NCI-H187 (cell line): ENCODE results near the gene KLHL9.
"Not testable (repeated sequence)": the region's sequence is repeated elsewhere in the genome, so short reads cannot be mapped to it uniquely, and the experiment has no call there.

ENCODE experiments used
- DNase-seq, 2 experiments: peaks; one replicate each; lab custom pipeline; 2025; lab: John Stamatoyannopoulos, UW

Gene KLHL9, protein sequence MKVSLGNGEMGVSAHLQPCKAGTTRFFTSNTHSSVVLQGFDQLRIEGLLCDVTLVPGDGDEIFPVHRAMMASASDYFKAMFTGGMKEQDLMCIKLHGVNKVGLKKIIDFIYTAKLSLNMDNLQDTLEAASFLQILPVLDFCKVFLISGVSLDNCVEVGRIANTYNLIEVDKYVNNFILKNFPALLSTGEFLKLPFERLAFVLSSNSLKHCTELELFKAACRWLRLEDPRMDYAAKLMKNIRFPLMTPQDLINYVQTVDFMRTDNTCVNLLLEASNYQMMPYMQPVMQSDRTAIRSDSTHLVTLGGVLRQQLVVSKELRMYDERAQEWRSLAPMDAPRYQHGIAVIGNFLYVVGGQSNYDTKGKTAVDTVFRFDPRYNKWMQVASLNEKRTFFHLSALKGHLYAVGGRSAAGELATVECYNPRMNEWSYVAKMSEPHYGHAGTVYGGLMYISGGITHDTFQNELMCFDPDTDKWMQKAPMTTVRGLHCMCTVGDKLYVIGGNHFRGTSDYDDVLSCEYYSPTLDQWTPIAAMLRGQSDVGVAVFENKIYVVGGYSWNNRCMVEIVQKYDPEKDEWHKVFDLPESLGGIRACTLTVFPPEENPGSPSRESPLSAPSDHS

DNA sequence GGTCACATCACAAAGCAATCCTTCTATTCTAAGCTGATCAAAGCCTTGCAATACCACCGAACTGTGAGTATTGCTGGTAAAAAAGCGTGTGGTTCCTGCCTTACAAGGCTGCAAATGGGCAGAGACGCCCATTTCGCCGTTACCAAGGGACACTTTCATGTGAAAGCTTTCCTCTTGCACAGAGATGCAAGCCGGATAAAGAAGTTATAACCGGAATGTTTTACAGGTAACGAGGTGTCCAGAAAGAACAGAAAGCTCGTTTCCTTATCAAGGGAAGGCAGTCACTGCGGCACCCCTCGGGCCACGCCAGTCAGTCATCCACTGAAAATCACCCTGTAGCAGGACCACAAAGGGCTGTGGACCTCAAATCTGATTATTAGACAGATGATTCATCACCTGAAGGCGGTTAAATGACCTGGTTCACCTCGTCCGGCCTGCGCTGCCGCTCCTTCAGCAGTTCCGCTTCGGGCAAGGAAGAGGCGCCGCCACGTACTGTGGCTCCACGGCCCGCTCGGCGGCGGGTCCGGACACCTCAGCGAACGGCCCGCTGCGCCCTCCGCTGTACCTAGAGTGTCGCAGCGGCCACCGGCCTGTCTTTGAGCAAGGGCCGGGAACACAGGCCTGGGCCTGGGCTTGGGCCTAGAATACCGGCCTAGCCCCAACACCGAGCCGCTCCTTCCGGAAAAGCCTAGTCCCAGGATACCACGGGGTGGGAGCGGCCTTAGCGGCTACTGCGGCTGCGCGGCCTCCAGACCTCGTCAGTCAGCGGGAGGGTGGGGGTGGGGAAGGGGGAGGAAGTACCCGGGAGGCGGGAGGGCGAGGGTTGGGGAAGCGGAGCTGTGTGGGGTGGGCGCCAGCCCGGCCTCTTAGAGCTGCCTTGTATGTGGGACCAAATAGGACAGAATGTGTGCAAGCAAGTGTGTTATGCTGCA is at the start of gene KLHL9:
Gene KLHL9 (minus strand): TSS at position 704 of the 932 bp plus-strand sequence. CDS start 545 bp downstream, at position 159.
- DNase-seq, result peak; percentile 76 to 81

DNA sequence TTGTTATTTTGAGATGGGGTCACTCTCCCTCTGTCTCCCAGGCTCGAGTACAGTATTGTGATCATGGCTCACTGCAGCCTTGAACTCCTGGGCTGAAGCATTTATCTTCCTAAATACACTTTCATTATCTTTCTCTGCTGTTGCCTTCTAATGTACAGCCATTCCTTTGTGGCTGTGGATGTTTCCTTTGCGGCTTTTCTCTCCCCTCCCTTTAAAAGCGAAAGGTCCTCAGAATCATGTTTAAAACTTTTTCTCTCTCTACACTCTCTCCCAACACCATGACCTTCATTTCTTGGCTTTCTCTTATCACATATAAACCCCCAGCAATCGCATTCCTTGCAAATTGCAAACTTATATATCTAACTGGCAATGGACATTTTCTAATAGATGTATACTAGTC is 48.4 kb upstream of the KLHL9 start:
- DNase-seq, result no peak

DNA sequence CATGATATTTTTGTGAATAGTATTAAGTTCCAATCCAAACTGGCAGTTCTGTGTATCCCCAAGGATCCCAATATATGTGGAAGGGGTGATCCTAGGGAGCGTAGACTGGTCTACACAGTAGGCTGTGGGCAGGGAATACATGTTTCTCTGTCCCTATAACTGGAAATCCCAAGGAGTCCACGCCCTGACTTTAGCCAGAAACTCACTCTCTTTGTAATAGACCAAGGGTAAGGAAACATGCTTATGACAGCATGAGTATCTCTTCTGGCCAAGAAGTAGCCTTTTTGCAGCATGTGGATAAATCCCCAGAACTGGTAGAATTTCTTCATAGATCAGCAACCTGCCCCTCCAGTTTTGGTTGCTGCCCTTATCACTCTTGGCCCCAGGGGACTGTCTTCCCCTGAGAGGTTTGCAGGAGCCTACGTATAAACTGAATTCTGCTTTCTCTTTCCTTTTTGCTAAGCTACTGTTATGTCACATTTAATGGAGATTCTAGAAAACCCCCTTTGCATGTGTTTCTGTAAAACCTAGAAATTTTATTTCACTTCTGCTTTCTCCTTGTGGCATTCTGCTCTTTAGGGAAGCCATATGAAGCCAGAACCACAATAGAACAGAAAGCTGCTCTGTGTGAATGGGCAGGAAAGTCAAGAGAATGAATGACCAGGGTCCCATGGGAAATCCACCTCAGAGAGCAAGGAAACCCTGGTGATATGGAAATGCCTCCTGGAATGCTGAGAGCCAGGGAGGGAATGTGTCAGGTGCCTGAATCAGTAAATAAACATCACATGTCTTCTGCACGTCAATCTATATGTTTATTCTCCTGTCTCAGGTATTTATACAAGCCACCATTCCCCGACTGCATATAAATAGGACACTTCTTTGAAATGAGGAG is 46.5 kb upstream of the KLHL9 start:
- DNase-seq, result peak; percentile 8 to 12

DNA sequence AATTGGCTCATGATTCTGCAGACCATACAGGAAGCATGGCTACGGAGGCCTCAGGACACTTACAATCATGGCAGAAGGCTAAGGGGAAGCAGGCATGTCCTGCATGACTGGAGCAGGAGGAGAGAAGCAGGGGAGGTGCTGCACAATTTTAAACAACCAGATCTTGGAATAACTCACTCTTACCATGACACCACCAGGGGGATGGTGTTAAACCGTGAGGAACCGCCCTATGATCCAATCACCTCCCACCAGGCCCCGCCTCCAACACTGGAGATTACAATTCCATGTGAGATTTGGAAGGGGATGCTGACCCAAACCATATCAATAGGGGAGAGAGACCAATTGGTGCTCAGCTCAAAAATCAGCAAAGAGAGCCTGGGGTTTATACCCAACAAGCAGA is 36.3 kb upstream of the KLHL9 start:
- DNase-seq, result not testable (repeated sequence)

DNA sequence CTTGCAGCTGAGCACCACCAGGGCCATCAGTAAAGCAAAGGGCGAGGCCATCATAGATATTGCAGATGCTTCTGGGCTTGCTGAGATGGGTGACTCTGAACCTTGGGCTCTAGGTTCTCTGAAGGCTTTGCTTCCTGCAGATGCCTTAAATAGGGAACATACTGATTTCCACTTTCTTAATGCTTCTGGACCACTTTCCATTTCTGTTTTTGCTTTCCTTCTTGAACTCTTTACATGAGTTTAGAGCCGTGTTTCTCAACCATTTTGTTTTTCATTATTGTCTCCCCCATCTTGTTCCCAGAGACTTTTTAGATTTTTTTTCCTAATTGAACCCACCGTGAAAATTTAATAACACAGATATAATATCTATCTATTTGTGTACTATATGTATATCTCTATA is 32.8 kb upstream of the KLHL9 start, which contains the start of gene IFNA13:
Gene IFNA13 (minus strand): TSS at position 101 of the 400 bp plus-strand sequence. CDS start 47 bp downstream, at position 54.
- DNase-seq, result no peak

DNA sequence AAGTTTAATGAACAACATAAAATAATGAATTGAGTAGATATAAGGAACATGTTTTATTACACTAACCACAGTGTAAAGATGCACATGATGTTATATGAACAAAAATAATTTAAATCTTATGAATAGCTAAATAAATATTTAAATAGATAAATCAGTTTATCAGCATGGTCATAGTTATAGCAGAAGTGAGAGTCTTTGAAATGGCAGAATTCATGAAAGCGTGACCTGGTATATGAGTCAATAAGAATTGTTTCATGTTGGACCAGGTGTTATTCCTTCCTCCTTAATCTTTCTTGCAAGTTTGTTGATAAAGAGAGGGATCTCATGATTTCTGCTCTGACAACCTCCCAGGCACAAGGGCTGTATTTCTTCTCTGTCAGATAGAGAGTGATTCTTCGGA is 32.0 kb upstream of the KLHL9 start:
- not testable (repeated sequence) for DNase-seq

DNA sequence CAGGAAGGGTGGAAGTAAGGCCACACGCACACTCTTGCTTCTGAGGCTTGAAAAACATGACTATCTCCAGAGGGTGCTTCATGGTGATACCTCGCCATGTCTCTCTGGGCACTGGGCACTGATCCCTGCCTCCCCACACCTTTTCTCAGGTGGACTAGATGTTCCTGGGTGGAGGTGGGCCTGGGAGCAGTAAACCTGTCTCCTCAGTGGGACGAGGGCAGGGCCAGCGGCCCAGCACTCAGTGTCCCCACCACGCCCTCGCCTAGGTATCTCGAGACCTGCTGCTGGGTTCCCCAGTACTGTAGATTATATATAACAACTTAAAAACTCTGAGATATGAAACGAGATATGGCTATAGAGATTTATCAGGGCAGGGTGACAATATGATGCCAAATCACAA is 27.1 kb upstream of the KLHL9 start:
- no peak for DNase-seq

DNA sequence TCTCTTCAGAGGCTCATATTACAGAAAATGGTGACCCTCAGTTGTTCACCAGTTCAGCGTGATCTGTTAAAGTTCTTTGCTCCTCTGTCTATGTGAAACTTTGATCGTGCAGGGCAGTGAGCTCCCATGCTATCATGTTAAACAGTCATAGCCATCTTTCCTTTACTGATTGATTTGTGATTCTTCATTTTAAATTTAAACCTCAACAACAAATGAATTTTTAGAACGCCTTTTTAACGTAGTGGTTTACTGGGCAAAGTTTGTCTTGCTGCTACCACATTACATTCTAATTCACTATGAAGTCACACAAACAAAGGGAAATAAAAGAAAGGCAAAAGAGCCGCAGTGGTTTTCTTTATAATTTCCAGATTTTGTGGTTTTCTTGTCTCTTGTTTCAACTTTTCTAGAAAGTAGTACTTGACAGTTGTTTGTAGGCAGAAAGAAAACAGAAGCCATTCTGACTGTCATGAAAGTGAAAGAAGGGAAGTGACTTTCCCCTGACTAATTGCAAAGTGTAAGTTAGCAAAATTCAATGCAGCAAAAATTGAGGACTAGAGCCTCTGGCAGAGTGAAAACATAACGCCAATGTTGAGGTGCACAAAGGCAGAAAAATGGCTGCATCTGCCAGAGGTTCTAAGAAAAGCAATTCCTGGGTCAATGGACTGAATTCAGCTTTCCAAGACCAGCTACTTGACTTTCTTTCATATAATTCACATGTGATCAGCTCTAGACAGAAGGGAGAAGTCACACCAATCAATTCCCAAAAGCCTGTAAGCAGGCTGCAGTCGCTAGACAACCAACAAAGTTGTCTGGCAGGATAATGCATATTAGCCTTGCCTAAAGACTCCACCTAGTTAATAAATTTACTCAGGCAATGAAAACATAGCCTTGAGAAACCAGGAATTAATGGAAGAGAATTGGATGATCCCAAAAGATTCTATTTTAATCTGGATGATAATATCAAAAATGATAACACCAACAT is 22.6 kb upstream of the KLHL9 start:
- no peak for DNase-seq

DNA sequence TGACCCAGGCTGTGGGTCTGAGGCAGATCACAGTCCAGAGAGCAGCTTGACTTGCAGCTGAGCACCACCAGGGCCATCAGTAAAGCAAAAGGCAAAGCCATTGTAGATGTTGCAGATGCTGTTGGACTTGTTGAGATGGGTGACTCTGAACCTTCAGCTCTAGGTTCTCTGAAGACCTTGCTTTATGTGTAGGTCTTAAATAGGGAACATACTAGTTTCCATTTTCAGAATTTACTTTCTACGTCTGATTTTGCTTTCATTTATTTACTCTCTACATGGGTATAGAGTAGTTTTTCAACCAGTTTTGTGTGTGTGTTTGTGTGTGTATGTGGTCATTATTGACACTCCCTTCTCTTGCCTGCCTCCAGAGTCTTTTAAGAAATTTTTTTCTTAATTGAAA is 15.6 kb upstream of the KLHL9 start, which contains the start of gene IFNA6:
Gene IFNA6 (minus strand): TSS at position 101 of the 400 bp plus-strand sequence. CDS start 0 bp downstream, at position 101.
- no peak for DNase-seq

DNA sequence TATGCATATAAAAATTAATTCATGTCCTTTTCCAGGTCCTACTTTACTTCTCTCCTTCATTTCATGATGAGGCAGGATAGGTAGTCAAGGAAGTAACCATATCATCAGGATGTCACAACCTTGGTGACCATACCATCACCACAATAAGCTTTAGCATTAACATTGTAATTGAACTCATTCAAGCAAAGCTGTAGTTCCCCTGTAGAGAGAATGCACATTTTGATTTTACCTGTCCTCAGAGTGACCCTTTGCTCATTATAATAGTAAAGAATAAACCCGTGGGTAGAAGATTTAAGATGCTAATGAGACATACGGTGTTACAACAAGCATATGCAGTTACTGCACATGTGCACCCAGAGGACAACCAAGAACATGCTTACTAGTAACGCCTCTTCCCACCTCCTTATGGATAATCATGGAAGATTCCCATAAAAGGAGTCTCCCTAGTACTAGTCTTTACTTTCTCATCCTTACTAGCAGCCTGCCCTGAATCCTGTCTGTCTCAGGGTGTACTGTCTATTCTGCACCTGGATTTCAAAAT is 13.3 kb upstream of the KLHL9 start:
- DNase-seq, result no peak

DNA sequence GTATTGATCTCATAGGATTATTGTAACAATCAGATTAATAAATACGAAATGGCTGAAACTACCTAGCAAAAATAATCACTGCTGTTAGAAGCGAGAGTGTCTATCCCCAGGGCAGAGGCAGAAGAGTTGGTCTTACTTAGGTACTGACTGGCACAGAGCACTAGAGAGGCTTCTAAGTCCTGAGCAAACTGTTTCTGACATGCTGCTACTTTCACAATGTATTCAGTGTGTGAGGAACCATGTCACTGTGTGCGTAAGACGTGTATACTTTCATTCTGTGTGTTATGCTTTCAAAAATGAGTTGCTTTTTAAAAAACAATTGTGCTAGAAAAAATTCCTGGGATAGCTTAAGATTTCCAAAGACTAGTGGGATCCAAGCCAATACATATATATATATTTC is 5.5 kb upstream of the KLHL9 start:
- DNase-seq, result no peak

DNA sequence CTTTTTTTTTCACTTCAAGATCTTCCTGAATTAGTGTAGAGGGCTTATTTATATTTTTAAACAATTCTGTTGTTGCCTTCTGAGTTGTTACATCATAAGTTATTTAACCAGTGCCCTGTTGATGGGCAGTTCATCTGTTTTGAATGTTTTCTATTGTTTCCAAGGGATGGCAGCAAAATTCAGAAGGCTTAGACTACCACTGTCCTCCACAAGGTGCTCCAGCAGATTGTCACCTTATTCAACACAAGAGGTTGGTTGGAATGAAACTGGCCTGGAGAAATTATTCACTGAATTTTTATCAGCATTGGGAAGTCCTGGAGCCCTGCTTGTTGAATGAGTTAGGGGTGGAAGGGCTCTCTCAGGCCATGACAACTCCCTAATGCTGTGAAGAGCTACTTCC is 1.3 kb upstream of the KLHL9 start:
- DNase-seq, result no peak

DNA sequence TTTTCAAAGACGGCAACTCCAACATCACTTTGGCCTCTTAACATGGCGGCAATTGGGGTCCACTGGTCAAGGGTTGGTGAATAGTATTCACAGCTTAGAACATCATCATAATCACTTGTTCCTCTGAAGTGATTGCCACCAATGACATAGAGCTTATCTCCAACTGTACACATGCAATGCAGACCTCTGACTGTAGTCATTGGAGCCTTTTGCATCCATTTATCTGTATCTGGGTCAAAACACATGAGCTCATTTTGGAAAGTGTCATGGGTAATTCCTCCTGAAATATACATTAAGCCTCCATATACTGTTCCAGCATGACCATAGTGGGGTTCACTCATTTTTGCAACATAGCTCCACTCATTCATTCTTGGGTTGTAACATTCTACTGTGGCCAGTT is 2.0 kb downstream of the KLHL9 start:
- DNase-seq, result no peak

DNA sequence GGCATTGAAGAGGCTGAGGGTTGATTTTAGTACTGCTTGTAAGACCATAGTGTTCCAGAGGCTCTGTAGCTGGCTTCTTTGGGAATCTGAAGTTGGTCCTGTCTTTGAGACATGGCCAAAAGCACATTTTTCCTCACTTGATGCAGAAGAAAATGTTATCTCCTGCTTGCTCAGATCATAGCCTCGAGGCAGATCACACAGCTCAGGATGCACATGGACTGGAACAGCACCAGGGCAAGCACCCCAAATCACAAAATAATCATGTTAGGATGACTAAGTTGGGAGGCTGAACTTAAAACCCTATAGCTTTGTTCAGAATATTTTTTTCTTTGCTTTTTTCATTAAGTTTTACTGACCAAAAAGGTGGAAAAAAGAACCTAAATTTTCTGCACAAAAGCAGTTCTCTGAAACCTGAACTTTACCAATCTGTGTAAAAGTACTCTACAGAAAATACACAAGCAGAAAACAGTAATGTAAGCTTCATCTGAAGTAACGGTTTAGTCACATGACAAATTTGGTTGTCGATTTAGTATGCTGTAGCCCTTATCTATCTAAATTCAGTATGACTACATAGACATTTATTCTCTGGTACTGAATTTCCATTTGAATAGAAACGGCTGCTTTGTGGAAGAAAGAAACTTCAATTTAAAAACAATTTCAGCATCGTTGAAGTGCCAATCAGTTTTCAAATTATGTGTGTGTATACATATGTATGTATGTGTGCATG is 3.4 kb downstream of the KLHL9 start:
- DNase-seq, result no peak

DNA sequence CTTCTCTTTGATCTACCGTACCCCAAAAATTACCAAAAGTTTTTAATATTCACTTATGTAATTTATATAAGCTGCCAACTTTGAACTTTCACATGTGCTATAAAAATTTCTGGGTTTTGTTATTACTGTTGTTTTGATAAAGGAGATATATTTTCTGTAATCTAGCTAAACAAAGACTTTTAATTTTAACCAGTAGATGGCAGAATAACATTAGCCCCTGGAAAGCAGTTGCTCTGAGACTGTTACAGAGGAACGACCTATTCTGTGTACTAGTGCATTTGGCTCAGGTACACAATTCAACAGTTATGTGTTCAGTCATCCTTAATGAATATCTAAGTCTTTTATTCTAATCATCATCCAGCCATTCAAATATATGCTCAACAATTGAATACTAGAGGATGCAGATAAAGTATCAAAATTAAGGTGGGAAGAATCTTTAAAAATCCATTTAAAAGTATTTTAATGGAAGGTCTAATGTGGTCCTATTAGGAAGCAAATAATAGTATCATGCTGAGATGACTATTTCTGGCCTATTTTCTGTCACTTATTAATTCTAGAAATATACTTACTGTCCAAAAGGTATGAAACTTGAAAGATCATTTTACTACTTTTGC is 8.6 kb downstream of the KLHL9 start:
- no peak for DNase-seq

DNA sequence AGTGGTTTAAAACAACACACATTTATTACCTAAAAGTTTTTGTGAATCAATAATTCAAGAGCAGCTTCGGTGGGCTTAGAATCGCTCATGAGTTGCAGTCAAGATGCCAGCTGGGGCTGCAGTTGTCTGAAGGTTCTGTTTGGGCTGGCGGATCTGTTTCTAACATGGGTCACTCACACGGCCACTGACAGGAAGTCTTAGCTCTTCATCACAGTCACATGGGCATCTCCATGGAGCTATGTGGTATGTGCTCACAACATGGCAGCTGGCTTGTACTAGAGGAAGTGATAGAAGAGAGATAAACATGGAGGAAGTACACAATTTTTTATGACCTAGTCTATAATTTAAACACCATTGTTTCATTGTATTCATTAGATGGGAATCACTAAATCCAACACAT is 11.2 kb downstream of the KLHL9 start:
- no peak for DNase-seq

DNA sequence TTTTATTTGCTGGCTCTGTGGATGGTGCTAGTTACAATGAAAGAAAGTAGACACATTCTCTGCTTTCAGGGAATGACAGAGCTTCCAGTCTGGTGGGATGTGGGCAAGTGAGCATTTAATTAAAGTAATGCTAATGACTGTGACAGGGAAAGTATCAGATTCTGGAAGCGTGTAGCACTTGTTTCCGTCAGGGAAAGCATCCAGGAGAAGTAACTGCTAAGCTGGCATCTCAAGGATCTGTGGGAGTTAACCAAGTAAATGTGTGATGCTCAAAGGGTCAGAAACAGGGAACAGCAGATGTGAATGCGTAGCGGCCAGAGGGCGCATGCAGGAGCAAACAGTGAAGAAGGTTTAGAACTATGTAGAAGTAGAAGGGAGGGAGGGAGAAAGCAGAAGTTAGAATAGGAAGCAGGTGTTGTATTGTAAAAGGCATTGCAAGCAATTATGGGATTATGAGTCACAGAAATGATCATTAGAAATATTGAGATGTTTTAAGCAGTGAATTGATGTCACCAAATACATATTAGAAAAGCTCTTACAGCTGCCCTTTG is 12.2 kb downstream of the KLHL9 start:
- no peak for DNase-seq

DNA sequence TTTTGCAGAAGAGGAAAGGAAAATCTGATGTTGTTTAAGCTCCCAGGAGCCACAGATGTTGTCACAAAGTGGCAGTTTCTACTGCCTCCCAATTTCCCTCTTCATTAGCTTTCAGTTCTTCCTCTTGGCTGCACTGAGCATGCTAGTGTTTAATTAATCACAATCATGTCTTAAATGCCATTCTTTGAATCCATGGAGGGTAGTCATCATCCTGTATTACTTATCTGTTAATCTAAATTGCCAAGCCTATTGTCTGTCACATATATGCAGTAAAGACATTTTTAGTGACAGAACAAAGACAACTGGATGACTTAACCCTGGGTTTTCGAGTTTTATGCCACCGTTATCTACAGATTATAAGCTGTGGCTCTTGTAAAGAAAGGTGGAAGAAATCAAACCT is 14.7 kb downstream of the KLHL9 start:
- DNase-seq, result no peak
